ENCODE data around the gene OAF.

OAF gene

GRCh38 chr11:120210626-120211521, at the start of gene OAF:
Gene OAF (plus strand): TSS chr11:120211032. CDS start chr11:120211280, 248 bp downstream.
- Histone ChIP-seq H3K36me3 (ENCODE audit: control insufficient read depth, insufficient read depth, low read length) (no peaks in the 10 kb centered on the region), H3K4me1 (ENCODE audit: control insufficient read depth, insufficient read depth, low read length) (no peaks in the 10 kb centered on the region), H3K27me3 (ENCODE audit: control insufficient read depth, insufficient read depth, low read length) (peaks cover 82% of the 10 kb centered on the region), H3K27ac (ENCODE audit: low read length) (no peak within 1 kb of the TSS), H3K9me3 (ENCODE audit: control insufficient read depth, insufficient read depth, low read length) (no peaks in the 10 kb centered on the region), H3K4me3 (ENCODE audit: low read length) (peak within 1 kb of the TSS; percentile 49; the same call in 1 of the 2 replicates)
- peak; percentile 66 for DNase-seq (ENCODE audit: low read depth, low spot score)
- WGBS (ENCODE audit: insufficient coverage, insufficient read length) = no CpG with 5 or more reads among the region's 108 CpGs

GRCh38 chr11:120167659-120168058, 43.2 kb upstream of the OAF start:
- H3K4me3 ChIP-seq (ENCODE audit: low read length) = no peak overlapping the region
- H3K27ac ChIP-seq (ENCODE audit: low read length) = no peak overlapping the region
- DNase-seq (ENCODE audit: low read depth, low spot score) = no peak
- no peaks in the 10 kb centered on the region for H3K4me1 ChIP-seq (ENCODE audit: control insufficient read depth, insufficient read depth, low read length)
- no peaks in the 10 kb centered on the region for H3K36me3 ChIP-seq (ENCODE audit: control insufficient read depth, insufficient read depth, low read length)
- WGBS (ENCODE audit: insufficient coverage, insufficient read length) = no CpG with 5 or more reads among the region's 11 CpGs
- H3K9me3 ChIP-seq (ENCODE audit: control insufficient read depth, insufficient read depth, low read length) = no peaks in the 10 kb centered on the region
- peaks cover 38% of the 10 kb centered on the region for H3K27me3 ChIP-seq (ENCODE audit: control insufficient read depth, insufficient read depth, low read length)

- Histone ChIP-seq H3K36me3 (ENCODE audit: control insufficient read depth, insufficient read depth, low read length) (no peaks in the 10 kb centered on the region), H3K4me1 (ENCODE audit: control insufficient read depth, insufficient read depth, low read length) (no peaks in the 10 kb centered on the region), H3K27ac (ENCODE audit: low read length) (no peak overlapping the region), H3K4me3 (ENCODE audit: low read length) (peak overlapping the region; percentile 29; the same call in 1 of the 2 replicates), H3K9me3 (ENCODE audit: control insufficient read depth, insufficient read depth, low read length) (no peaks in the 10 kb centered on the region), H3K27me3 (ENCODE audit: control insufficient read depth, insufficient read depth, low read length) (peaks cover 38% of the 10 kb centered on the region)
- WGBS (ENCODE audit: insufficient coverage, insufficient read length) = no CpG with 5 or more reads among the region's 35 CpGs
- no peak for DNase-seq (ENCODE audit: low read depth, low spot score)
Measured at GRCh38 chr11:120168108-120168959, 42.5 kb upstream of the OAF start.

GRCh38 chr11:120168960-120169681, 41.7 kb upstream of the OAF start:
- H3K4me1 ChIP-seq (ENCODE audit: control insufficient read depth, insufficient read depth, low read length) = no peaks in the 10 kb centered on the region
- DNase-seq (ENCODE audit: low read depth, low spot score) = peak; percentile 39
- no peak overlapping the region for H3K27ac ChIP-seq (ENCODE audit: low read length)
- no peaks in the 10 kb centered on the region for H3K36me3 ChIP-seq (ENCODE audit: control insufficient read depth, insufficient read depth, low read length)
- WGBS (ENCODE audit: insufficient coverage, insufficient read length) = no CpG with 5 or more reads among the region's 71 CpGs
- no peaks in the 10 kb centered on the region for H3K9me3 ChIP-seq (ENCODE audit: control insufficient read depth, insufficient read depth, low read length)
- peaks cover 38% of the 10 kb centered on the region for H3K27me3 ChIP-seq (ENCODE audit: control insufficient read depth, insufficient read depth, low read length)
- H3K4me3 ChIP-seq (ENCODE audit: low read length) = peak overlapping the region; percentile 29; the same call in 1 of the 2 replicates

- Histone ChIP-seq H3K4me3 (ENCODE audit: low read length) (no peak overlapping the region), H3K9me3 (ENCODE audit: control insufficient read depth, insufficient read depth, low read length) (no peaks in the 10 kb centered on the region), H3K27me3 (ENCODE audit: control insufficient read depth, insufficient read depth, low read length) (peaks cover 41% of the 10 kb centered on the region), H3K36me3 (ENCODE audit: control insufficient read depth, insufficient read depth, low read length) (no peaks in the 10 kb centered on the region), H3K4me1 (ENCODE audit: control insufficient read depth, insufficient read depth, low read length) (no peaks in the 10 kb centered on the region), H3K27ac (ENCODE audit: low read length) (no peak overlapping the region)
- no peak for DNase-seq (ENCODE audit: low read depth, low spot score)
- no CpG with 5 or more reads among the region's 27 CpGs for WGBS (ENCODE audit: insufficient coverage, insufficient read length)
Measured at GRCh38 chr11:120169981-120170698, 40.7 kb upstream of the OAF start.

- Histone ChIP-seq H3K4me3 (ENCODE audit: low read length) (no peak overlapping the region), H3K27me3 (ENCODE audit: control insufficient read depth, insufficient read depth, low read length) (peaks cover 42% of the 10 kb centered on the region), H3K4me1 (ENCODE audit: control insufficient read depth, insufficient read depth, low read length) (no peaks in the 10 kb centered on the region; the same call in 1 of the 2 replicates), H3K36me3 (ENCODE audit: control insufficient read depth, insufficient read depth, low read length) (no peaks in the 10 kb centered on the region), H3K27ac (ENCODE audit: low read length) (no peak overlapping the region), H3K9me3 (ENCODE audit: control insufficient read depth, insufficient read depth, low read length) (no peaks in the 10 kb centered on the region)
- no peak for DNase-seq (ENCODE audit: low read depth, low spot score)
- no CpG with 5 or more reads among the region's 12 CpGs for WGBS (ENCODE audit: insufficient coverage, insufficient read length)
Measured at GRCh38 chr11:120170741-120171261, 40.0 kb upstream of the OAF start.

GRCh38 chr11:120172054-120172911, 38.5 kb upstream of the OAF start:
- Histone ChIP-seq H3K9me3 (ENCODE audit: control insufficient read depth, insufficient read depth, low read length) (no peaks in the 10 kb centered on the region), H3K27ac (ENCODE audit: low read length) (no peak overlapping the region), H3K27me3 (ENCODE audit: control insufficient read depth, insufficient read depth, low read length) (peaks cover 40% of the 10 kb centered on the region), H3K36me3 (ENCODE audit: control insufficient read depth, insufficient read depth, low read length) (no peaks in the 10 kb centered on the region), H3K4me1 (ENCODE audit: control insufficient read depth, insufficient read depth, low read length) (no peaks in the 10 kb centered on the region; the same call in 1 of the 2 replicates), H3K4me3 (ENCODE audit: low read length) (no peak overlapping the region)
- WGBS (ENCODE audit: insufficient coverage, insufficient read length) = no CpG with 5 or more reads among the region's 24 CpGs
- peak; percentile 29 for DNase-seq (ENCODE audit: low read depth, low spot score)

- DNase-seq (ENCODE audit: low read depth, low spot score) = no peak
- no CpG with 5 or more reads among the region's 11 CpGs for WGBS (ENCODE audit: insufficient coverage, insufficient read length)
- no peaks in the 10 kb centered on the region; the same call in 1 of the 2 replicates for H3K4me1 ChIP-seq (ENCODE audit: control insufficient read depth, insufficient read depth, low read length)
- no peak overlapping the region for H3K27ac ChIP-seq (ENCODE audit: low read length)
- no peak overlapping the region for H3K4me3 ChIP-seq (ENCODE audit: low read length)
- peaks cover 31% of the 10 kb centered on the region for H3K27me3 ChIP-seq (ENCODE audit: control insufficient read depth, insufficient read depth, low read length)
- no peaks in the 10 kb centered on the region for H3K36me3 ChIP-seq (ENCODE audit: control insufficient read depth, insufficient read depth, low read length)
- H3K9me3 ChIP-seq (ENCODE audit: control insufficient read depth, insufficient read depth, low read length) = no peaks in the 10 kb centered on the region
Measured at GRCh38 chr11:120173019-120173705, 37.7 kb upstream of the OAF start.

Data from iPS DF 6.9 (cell line).